GM18870 (cell line): ENCODE measurements around the gene CCDC102A.
"Not testable (repeated sequence)": the region's sequence is repeated elsewhere in the genome, so short reads cannot be mapped to it uniquely, and the experiment has no call there.

Experiments
- ATAC-seq: cut with Tn5 transposase; IDR thresholded peaks from one replicate; pipeline ENCODE4 v1.9.1; 2021; ENCODE audit warnings: moderate library complexity; ENCODE audit not compliant: unreplicated experiment

CCDC102A gene

GRCh38 chr16:57566436-57566835, 30.1 kb upstream of the CCDC102A start:
- ATAC-seq = no peak

GRCh38 chr16:57565461-57565860, 29.1 kb upstream of the CCDC102A start:
- no peak for ATAC-seq

- no peak for ATAC-seq
Measured at GRCh38 chr16:57564571-57565270, 28.4 kb upstream of the CCDC102A start.

GRCh38 chr16:57563761-57564160, 27.4 kb upstream of the CCDC102A start:
- no peak for ATAC-seq

GRCh38 chr16:57563487-57563750, 27.0 kb upstream of the CCDC102A start:
- ATAC-seq = no peak

GRCh38 chr16:57562669-57563486, 26.5 kb upstream of the CCDC102A start:
- ATAC-seq = no peak

GRCh38 chr16:57562066-57562465, 25.7 kb upstream of the CCDC102A start:
- no peak for ATAC-seq

- no peak for ATAC-seq
Measured at GRCh38 chr16:57559072-57559790, 22.9 kb upstream of the CCDC102A start.

GRCh38 chr16:57556941-57557541, 20.7 kb upstream of the CCDC102A start:
- ATAC-seq = no peak

GRCh38 chr16:57555831-57556230, 19.5 kb upstream of the CCDC102A start:
- no peak for ATAC-seq

- no peak for ATAC-seq
Measured at GRCh38 chr16:57551057-57551456, 14.7 kb upstream of the CCDC102A start.

GRCh38 chr16:57549730-57550129, 13.4 kb upstream of the CCDC102A start:
- ATAC-seq = no peak

GRCh38 chr16:57548408-57548807, 12.0 kb upstream of the CCDC102A start:
- ATAC-seq = no peak

- ATAC-seq = not testable (repeated sequence)
Measured at GRCh38 chr16:57547524-57547923, 11.2 kb upstream of the CCDC102A start.

- peak; percentile 84 for ATAC-seq
Measured at GRCh38 chr16:57544124-57544653, 7.8 kb upstream of the CCDC102A start.

- no peak for ATAC-seq
Measured at GRCh38 chr16:57541754-57542435, 5.5 kb upstream of the CCDC102A start.

GRCh38 chr16:57540906-57541753, 4.8 kb upstream of the CCDC102A start:
- no peak for ATAC-seq

GRCh38 chr16:57540387-57540786, 4.0 kb upstream of the CCDC102A start:
- ATAC-seq = no peak

GRCh38 chr16:57539072-57539796, 2.9 kb upstream of the CCDC102A start:
- ATAC-seq = peak; percentile 57
